ENCODE results near the gene C8G.

Gene C8G

GRCh38 chr9:136944519-136945332 lies at the start of gene C8G, which contains the start of gene FBXW5:
TSS of gene C8G (plus strand) at chr9:136945243. CDS start at chr9:136945321, 78 bp downstream.
TSS of gene FBXW5 (minus strand) at chr9:136944738. CDS start at chr9:136944083, 655 bp downstream.
- Histone ChIP-seq H3K9ac (ENCODE audit: low read depth, low read length) (peak within 1 kb of the TSS; percentile 81), H3K36me3 (ENCODE audit: insufficient read depth, low read length) (no peaks in the 10 kb centered on the region; the same call in 1 of the 2 replicates), H3K9me3 (ENCODE audit: control insufficient read depth, insufficient read depth, low read length) (no peaks in the 10 kb centered on the region), H3K4me1 (ENCODE audit: insufficient read depth, low read length) (peaks cover 5% of the 10 kb centered on the region; the same call in 1 of the 2 replicates)

- Histone ChIP-seq H3K9ac (ENCODE audit: low read depth, low read length) (no peak overlapping the region), H3K36me3 (ENCODE audit: insufficient read depth, low read length) (peaks cover 13% of the 10 kb centered on the region), H3K4me1 (ENCODE audit: insufficient read depth, low read length) (no peaks in the 10 kb centered on the region), H3K9me3 (ENCODE audit: control insufficient read depth, insufficient read depth, low read length) (no peaks in the 10 kb centered on the region)
Measured at GRCh38 chr9:136896027-136896426, 49.0 kb upstream of the C8G start.

GRCh38 chr9:136898483-136899100 lies 46.5 kb upstream of the C8G start:
- H3K9ac ChIP-seq (ENCODE audit: low read depth, low read length): no peak overlapping the region
- H3K4me1 ChIP-seq (ENCODE audit: insufficient read depth, low read length): peaks cover 4% of the 10 kb centered on the region; the same call in 1 of the 2 replicates
- H3K36me3 ChIP-seq (ENCODE audit: insufficient read depth, low read length): peaks cover 25% of the 10 kb centered on the region
- H3K9me3 ChIP-seq (ENCODE audit: control insufficient read depth, insufficient read depth, low read length): no peaks in the 10 kb centered on the region

- Histone ChIP-seq H3K4me1 (ENCODE audit: insufficient read depth, low read length) (peaks cover 4% of the 10 kb centered on the region; the same call in 1 of the 2 replicates), H3K36me3 (ENCODE audit: insufficient read depth, low read length) (peaks cover 25% of the 10 kb centered on the region), H3K9ac (ENCODE audit: low read depth, low read length) (no peak overlapping the region), H3K9me3 (ENCODE audit: control insufficient read depth, insufficient read depth, low read length) (no peaks in the 10 kb centered on the region)
Measured at GRCh38 chr9:136899196-136899595, 45.8 kb upstream of the C8G start.

- H3K4me1 ChIP-seq (ENCODE audit: insufficient read depth, low read length): peaks cover 4% of the 10 kb centered on the region; the same call in 1 of the 2 replicates
- no peaks in the 10 kb centered on the region for H3K9me3 ChIP-seq (ENCODE audit: control insufficient read depth, insufficient read depth, low read length)
- peaks cover 25% of the 10 kb centered on the region for H3K36me3 ChIP-seq (ENCODE audit: insufficient read depth, low read length)
- no peak overlapping the region for H3K9ac ChIP-seq (ENCODE audit: low read depth, low read length)
Measured at GRCh38 chr9:136900556-136900955, 44.5 kb upstream of the C8G start.

GRCh38 chr9:136900988-136901515 lies 44.0 kb upstream of the C8G start:
- Histone ChIP-seq H3K9ac (ENCODE audit: low read depth, low read length) (no peak overlapping the region), H3K9me3 (ENCODE audit: control insufficient read depth, insufficient read depth, low read length) (no peaks in the 10 kb centered on the region), H3K4me1 (ENCODE audit: insufficient read depth, low read length) (peaks cover 4% of the 10 kb centered on the region; the same call in 1 of the 2 replicates), H3K36me3 (ENCODE audit: insufficient read depth, low read length) (peaks cover 25% of the 10 kb centered on the region)

- Histone ChIP-seq H3K9me3 (ENCODE audit: control insufficient read depth, insufficient read depth, low read length) (no peaks in the 10 kb centered on the region), H3K4me1 (ENCODE audit: insufficient read depth, low read length) (peaks cover 4% of the 10 kb centered on the region; the same call in 1 of the 2 replicates), H3K36me3 (ENCODE audit: insufficient read depth, low read length) (peaks cover 25% of the 10 kb centered on the region), H3K9ac (ENCODE audit: low read depth, low read length) (no peak overlapping the region)
Measured at GRCh38 chr9:136901516-136902258, 43.4 kb upstream of the C8G start.

DNA sequence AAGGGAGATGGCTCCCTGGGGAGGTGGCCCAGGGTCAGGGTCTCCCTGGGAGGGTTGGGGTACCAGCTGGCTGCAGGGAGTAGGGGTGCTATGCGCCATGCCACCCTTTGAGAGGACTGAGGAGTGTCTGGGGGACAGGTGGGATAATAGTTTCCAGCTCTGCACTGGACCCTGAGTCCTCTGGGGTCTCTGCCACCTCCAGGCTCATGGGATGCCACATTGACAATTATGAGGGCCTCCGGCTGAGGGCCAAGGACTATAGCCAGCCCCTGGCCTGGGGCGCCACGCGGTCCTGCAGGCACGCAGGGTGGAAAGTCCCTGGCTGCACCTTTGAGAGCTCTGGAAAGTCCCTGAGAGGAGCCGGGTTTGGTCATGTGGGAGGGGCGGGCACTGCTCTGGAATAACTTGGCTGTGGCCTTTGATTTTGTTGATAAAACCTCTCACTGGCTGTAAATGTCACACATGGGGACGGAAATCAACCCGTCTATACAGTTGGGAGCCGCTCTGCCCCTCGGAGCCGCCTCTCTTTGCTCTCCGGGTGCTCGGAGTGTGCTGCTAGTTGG lies 42.7 kb upstream of the C8G start:
- Histone ChIP-seq H3K9ac (ENCODE audit: low read depth, low read length) (no peak overlapping the region), H3K36me3 (ENCODE audit: insufficient read depth, low read length) (peaks cover 25% of the 10 kb centered on the region), H3K4me1 (ENCODE audit: insufficient read depth, low read length) (peaks cover 4% of the 10 kb centered on the region; the same call in 1 of the 2 replicates), H3K9me3 (ENCODE audit: control insufficient read depth, insufficient read depth, low read length) (no peaks in the 10 kb centered on the region)

- Histone ChIP-seq H3K9ac (ENCODE audit: low read depth, low read length) (no peak overlapping the region), H3K36me3 (ENCODE audit: insufficient read depth, low read length) (peaks cover 25% of the 10 kb centered on the region), H3K4me1 (ENCODE audit: insufficient read depth, low read length) (peaks cover 4% of the 10 kb centered on the region; the same call in 1 of the 2 replicates), H3K9me3 (ENCODE audit: control insufficient read depth, insufficient read depth, low read length) (no peaks in the 10 kb centered on the region)
Measured at GRCh38 chr9:136903041-136903554, 41.9 kb upstream of the C8G start.

- Histone ChIP-seq H3K36me3 (ENCODE audit: insufficient read depth, low read length) (peaks cover 10% of the 10 kb centered on the region; the same call in 1 of the 2 replicates), H3K4me1 (ENCODE audit: insufficient read depth, low read length) (peaks cover 2% of the 10 kb centered on the region; the same call in 1 of the 2 replicates), H3K9ac (ENCODE audit: low read depth, low read length) (no peak overlapping the region), H3K9me3 (ENCODE audit: control insufficient read depth, insufficient read depth, low read length) (no peaks in the 10 kb centered on the region)
Measured at GRCh38 chr9:136906266-136906665, 38.8 kb upstream of the C8G start.

- Histone ChIP-seq H3K36me3 (ENCODE audit: insufficient read depth, low read length) (peaks cover 4% of the 10 kb centered on the region; the same call in 1 of the 2 replicates), H3K4me1 (ENCODE audit: insufficient read depth, low read length) (no peaks in the 10 kb centered on the region), H3K9ac (ENCODE audit: low read depth, low read length) (no peak overlapping the region), H3K9me3 (ENCODE audit: control insufficient read depth, insufficient read depth, low read length) (no peaks in the 10 kb centered on the region)
Measured at GRCh38 chr9:136907011-136907914, 37.8 kb upstream of the C8G start.

- Histone ChIP-seq H3K36me3 (ENCODE audit: insufficient read depth, low read length) (peaks cover 2% of the 10 kb centered on the region; the same call in 1 of the 2 replicates), H3K4me1 (ENCODE audit: insufficient read depth, low read length) (no peaks in the 10 kb centered on the region), H3K9me3 (ENCODE audit: control insufficient read depth, insufficient read depth, low read length) (no peaks in the 10 kb centered on the region), H3K9ac (ENCODE audit: low read depth, low read length) (no peak overlapping the region)
Measured at GRCh38 chr9:136910197-136910900, 34.7 kb upstream of the C8G start.

Data from ES-I3 (cell line).